NCI-H460 (cell line): ENCODE measurements around the gene COL6A2. TPM values are rescaled to one million over a fixed set of nuclear protein-coding genes. Genes with fewer than 3 reads are reported as not detected.
"Not testable (repeated sequence)": the region's sequence is repeated elsewhere in the genome, so short reads cannot be mapped to it uniquely, and the experiment has no call there.

Experiments used
- DNase-seq: peaks from one replicate; pipeline ENCODE4 v3.0.0-alpha.2; 2016; ENCODE audit warnings: low read depth; ENCODE audit errors: extremely low read depth
- total RNA-seq: library from RNA; depleted of rRNA; stranded (reverse); fragments of >200 nt; shearing (Covaris generic); gene quantifications from 2 replicates; pipeline ENCODE4 v1.2.3, GENCODE V29; 2014

The COL6A2 gene
- total RNA-seq, 1 experiment from 2014 or later: 3.6 TPM

GRCh38 chr21:46059711-46060455, 38.0 kb upstream of the COL6A2 start:
- DNase-seq: not testable (repeated sequence)

GRCh38 chr21:46060596-46061061, 37.3 kb upstream of the COL6A2 start:
- DNase-seq: no peak

- no peak for DNase-seq
These were observed 36.8 kb upstream of the COL6A2 start for GRCh38 chr21:46061063-46061462.

- no peak for DNase-seq
These were observed 36.4 kb upstream of the COL6A2 start for GRCh38 chr21:46061518-46061917.

- DNase-seq: no peak
These were observed 36.0 kb upstream of the COL6A2 start for GRCh38 chr21:46061950-46062349.

GRCh38 chr21:46062471-46063211, 35.3 kb upstream of the COL6A2 start:
- no peak for DNase-seq

- no peak for DNase-seq
These were observed 34.7 kb upstream of the COL6A2 start for GRCh38 chr21:46063227-46063626.

GRCh38 chr21:46063734-46064680, 33.9 kb upstream of the COL6A2 start:
- DNase-seq: no peak

- DNase-seq: no peak
These were observed 33.1 kb upstream of the COL6A2 start for GRCh38 chr21:46064870-46065214.

GRCh38 chr21:46065215-46065913, 32.5 kb upstream of the COL6A2 start:
- no peak for DNase-seq

GRCh38 chr21:46065914-46066551, 31.9 kb upstream of the COL6A2 start:
- no peak for DNase-seq

GRCh38 chr21:46066591-46067331, 31.2 kb upstream of the COL6A2 start:
- DNase-seq: no peak

GRCh38 chr21:46067505-46068201, 30.3 kb upstream of the COL6A2 start:
- DNase-seq: no peak

- no peak for DNase-seq
These were observed 29.3 kb upstream of the COL6A2 start for GRCh38 chr21:46068516-46069079.

GRCh38 chr21:46069166-46069565, 28.7 kb upstream of the COL6A2 start:
- no peak for DNase-seq

GRCh38 chr21:46069719-46070279, 28.1 kb upstream of the COL6A2 start:
- no peak for DNase-seq

- no peak for DNase-seq
These were observed 26.8 kb upstream of the COL6A2 start for GRCh38 chr21:46071082-46071481.

- not testable (repeated sequence) for DNase-seq
These were observed 21.2 kb upstream of the COL6A2 start for GRCh38 chr21:46076724-46077123.
